GM12864 (cell line): ENCODE results near the gene CRMP1.

Experiments
- DNase-seq: peaks from one replicate; pipeline ENCODE4 v3.0.0-alpha.2; 2011; ENCODE audit warnings: low read depth
- H3K4me3 ChIP-seq: 2 replicates; pipeline ENCODE4 v1.5.1; 2011; ENCODE audit warnings: mild to moderate bottlenecking, low read depth, low read length, control low read depth
- TF ChIP-seq, protein P1 (sequence below): IDR thresholded peaks from 2 replicates; pipeline ENCODE4 v1.5.1; 2011; ENCODE audit warnings: low read depth, mild to moderate bottlenecking, moderate library complexity, low read length, control low read depth, inconsistent platforms; ENCODE audit errors: missing control alignments

CRMP1 gene

GRCh38 chr4:5772528-5773270 lies 120.2 kb downstream of the CRMP1 start:
- no peak for DNase-seq
- no peak overlapping the region for H3K4me3 ChIP-seq
- TF ChIP-seq, protein P1, sequence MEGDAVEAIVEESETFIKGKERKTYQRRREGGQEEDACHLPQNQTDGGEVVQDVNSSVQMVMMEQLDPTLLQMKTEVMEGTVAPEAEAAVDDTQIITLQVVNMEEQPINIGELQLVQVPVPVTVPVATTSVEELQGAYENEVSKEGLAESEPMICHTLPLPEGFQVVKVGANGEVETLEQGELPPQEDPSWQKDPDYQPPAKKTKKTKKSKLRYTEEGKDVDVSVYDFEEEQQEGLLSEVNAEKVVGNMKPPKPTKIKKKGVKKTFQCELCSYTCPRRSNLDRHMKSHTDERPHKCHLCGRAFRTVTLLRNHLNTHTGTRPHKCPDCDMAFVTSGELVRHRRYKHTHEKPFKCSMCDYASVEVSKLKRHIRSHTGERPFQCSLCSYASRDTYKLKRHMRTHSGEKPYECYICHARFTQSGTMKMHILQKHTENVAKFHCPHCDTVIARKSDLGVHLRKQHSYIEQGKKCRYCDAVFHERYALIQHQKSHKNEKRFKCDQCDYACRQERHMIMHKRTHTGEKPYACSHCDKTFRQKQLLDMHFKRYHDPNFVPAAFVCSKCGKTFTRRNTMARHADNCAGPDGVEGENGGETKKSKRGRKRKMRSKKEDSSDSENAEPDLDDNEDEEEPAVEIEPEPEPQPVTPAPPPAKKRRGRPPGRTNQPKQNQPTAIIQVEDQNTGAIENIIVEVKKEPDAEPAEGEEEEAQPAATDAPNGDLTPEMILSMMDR: no peak
